Ectodermal cell (in vitro differentiated cells): ENCODE data around the gene HFM1. TPM values are rescaled to one million over a fixed set of nuclear protein-coding genes. Genes with fewer than 3 reads are reported as not detected.
"Not testable (repeated sequence)": the region's sequence is repeated elsewhere in the genome, so short reads cannot be mapped to it uniquely, and the experiment has no call there.

Source experiments
- H3K27ac ChIP-seq: 2 replicates; pipeline ENCODE4 v1.7.0; 2013; ENCODE audit warnings: mild to moderate bottlenecking, low read depth, low read length; ENCODE audit not compliant: insufficient read depth, poor library complexity, severe bottlenecking
- H3K27me3 ChIP-seq: 2 replicates; pipeline ENCODE4 v1.7.0; 2013; ENCODE audit warnings: mild to moderate bottlenecking, low read length; ENCODE audit not compliant: insufficient read depth, control insufficient read depth, poor library complexity, severe bottlenecking
- H3K36me3 ChIP-seq: one replicate; pipeline ENCODE4 v1.7.0; 2013; ENCODE audit warnings: low read length; ENCODE audit not compliant: control insufficient read depth, insufficient read depth
- H3K4me1 ChIP-seq: one replicate; pipeline ENCODE4 v1.7.0; 2013; ENCODE audit warnings: low read length; ENCODE audit not compliant: control insufficient read depth, insufficient read depth
- H3K4me3 ChIP-seq: 2 replicates; pipeline ENCODE4 v1.7.0; 2013; ENCODE audit warnings: low read depth, low read length, control low read depth; ENCODE audit not compliant: insufficient read depth
- H3K9me3 ChIP-seq: 2 replicates; pipeline ENCODE4 v1.7.0; 2013; ENCODE audit warnings: mild to moderate bottlenecking, low read length, moderate library complexity; ENCODE audit not compliant: control insufficient read depth
- WGBS, 2 experiments: methylation state at CpG; one replicate each; pipeline ENCODE4 v1.1.7; 2013; ENCODE audit warnings: missing lambda C conversion rate in 2 of 2; 5-methylcytosine and 5-hydroxymethylcytosine counted together
- polyA plus RNA-seq, 4 experiments: library from polyadenylated mRNA; stranded (reverse); fragments of 50-300 nt; gene quantifications; one replicate each; pipeline ENCODE4 v1.2.3, GENCODE V29; 2013

Gene HFM1, protein sequence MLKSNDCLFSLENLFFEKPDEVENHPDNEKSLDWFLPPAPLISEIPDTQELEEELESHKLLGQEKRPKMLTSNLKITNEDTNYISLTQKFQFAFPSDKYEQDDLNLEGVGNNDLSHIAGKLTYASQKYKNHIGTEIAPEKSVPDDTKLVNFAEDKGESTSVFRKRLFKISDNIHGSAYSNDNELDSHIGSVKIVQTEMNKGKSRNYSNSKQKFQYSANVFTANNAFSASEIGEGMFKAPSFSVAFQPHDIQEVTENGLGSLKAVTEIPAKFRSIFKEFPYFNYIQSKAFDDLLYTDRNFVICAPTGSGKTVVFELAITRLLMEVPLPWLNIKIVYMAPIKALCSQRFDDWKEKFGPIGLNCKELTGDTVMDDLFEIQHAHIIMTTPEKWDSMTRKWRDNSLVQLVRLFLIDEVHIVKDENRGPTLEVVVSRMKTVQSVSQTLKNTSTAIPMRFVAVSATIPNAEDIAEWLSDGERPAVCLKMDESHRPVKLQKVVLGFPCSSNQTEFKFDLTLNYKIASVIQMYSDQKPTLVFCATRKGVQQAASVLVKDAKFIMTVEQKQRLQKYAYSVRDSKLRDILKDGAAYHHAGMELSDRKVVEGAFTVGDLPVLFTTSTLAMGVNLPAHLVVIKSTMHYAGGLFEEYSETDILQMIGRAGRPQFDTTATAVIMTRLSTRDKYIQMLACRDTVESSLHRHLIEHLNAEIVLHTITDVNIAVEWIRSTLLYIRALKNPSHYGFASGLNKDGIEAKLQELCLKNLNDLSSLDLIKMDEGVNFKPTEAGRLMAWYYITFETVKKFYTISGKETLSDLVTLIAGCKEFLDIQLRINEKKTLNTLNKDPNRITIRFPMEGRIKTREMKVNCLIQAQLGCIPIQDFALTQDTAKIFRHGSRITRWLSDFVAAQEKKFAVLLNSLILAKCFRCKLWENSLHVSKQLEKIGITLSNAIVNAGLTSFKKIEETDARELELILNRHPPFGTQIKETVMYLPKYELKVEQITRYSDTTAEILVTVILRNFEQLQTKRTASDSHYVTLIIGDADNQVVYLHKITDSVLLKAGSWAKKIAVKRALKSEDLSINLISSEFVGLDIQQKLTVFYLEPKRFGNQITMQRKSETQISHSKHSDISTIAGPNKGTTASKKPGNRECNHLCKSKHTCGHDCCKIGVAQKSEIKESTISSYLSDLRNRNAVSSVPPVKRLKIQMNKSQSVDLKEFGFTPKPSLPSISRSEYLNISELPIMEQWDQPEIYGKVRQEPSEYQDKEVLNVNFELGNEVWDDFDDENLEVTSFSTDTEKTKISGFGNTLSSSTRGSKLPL (N-terminal part only)
- 11.4 TPM for polyA plus RNA-seq (2013, experiment 1 of 4)
- polyA plus RNA-seq (2013, experiment 2 of 4), result 12.7 TPM
- polyA plus RNA-seq (2013, experiment 3 of 4), result 12.8 TPM
- 11.3 TPM for polyA plus RNA-seq (2013, experiment 4 of 4)

DNA sequence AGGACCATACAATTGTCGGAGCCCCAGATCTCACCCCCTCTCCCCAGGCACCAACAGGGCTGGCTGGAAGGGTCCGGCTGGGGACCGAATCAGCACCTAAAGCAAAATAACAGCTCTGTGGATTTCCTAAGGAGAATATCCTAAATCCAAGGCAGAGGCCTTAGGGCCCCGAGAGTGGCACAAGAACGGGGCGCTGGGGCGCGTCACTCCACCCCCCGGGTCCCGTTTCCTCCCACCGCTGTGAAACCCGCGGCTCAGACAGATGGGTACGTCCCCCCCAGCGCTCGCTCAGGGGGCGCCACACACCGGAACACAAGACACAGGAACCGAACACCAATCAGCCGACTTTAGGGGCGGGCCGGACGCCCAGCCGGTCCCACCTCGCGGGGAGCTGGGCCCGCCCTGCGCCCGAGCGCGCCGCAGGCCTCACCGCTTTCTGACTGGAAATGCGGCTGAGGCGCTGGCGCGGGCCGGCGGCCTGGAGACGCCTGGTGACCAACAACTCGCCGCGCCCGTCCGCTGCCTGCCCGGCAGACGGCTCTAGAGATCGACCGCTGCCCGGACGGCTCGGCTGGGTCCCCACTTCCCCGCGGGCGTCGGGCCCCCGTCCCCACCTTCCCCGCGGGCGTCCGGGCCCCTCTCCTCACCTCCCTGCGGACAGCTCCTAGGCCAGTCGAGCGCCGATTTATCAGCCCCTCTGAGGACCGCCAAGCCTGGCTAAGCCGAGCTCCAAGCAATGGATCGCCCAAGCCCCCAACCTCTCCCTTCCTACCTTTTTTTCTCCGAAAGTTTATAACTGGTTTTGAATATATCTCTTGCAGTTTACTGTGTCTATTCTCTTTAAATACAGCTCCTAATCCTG is at the start of gene HFM1:
TSS of gene HFM1 (minus strand) at position 687 of the 862 bp plus-strand sequence. CDS start 3,755 bp downstream, outside the sequence.
- Histone ChIP-seq H3K4me3 (peak within 1 kb of the TSS; percentile 76), H3K9me3 (no peaks in the 10 kb centered on the region), H3K36me3 (no peaks in the 10 kb centered on the region), H3K27me3 (no peaks in the 10 kb centered on the region), H3K4me1 (peaks cover 5% of the 10 kb centered on the region), H3K27ac (peak within 1 kb of the TSS; percentile 82)
- WGBS, 2 experiments, result 0% methylated on average over 69 of the region's 69 CpGs

DNA sequence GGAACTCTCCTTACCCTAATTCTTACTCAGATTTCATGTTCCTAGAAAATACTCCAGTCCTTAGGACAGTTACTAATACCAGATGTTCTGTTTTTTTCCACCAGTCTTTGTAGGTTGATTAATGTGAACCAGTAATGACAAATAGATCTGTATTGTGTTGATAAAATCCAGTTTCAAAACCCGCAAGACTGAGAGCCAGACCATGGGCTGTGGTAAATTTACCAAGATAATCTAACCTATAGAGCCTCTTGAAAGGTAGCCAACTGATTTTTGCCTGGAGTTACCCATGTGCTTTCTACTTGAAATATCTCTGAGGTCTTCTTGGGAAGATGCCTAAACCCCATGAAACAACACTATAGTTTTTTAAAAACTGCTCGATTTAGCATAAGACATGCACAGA is 49.5 kb upstream of the HFM1 start:
- H3K4me3 ChIP-seq, result no peak overlapping the region
- no peaks in the 10 kb centered on the region for H3K4me1 ChIP-seq
- no peak overlapping the region for H3K27ac ChIP-seq
- no peaks in the 10 kb centered on the region for H3K27me3 ChIP-seq
- 89 to 100% methylated on average over 1 to 2 of the region's 2 CpGs for WGBS, 2 experiments
- no peaks in the 10 kb centered on the region for H3K9me3 ChIP-seq
- H3K36me3 ChIP-seq, result no peaks in the 10 kb centered on the region

DNA sequence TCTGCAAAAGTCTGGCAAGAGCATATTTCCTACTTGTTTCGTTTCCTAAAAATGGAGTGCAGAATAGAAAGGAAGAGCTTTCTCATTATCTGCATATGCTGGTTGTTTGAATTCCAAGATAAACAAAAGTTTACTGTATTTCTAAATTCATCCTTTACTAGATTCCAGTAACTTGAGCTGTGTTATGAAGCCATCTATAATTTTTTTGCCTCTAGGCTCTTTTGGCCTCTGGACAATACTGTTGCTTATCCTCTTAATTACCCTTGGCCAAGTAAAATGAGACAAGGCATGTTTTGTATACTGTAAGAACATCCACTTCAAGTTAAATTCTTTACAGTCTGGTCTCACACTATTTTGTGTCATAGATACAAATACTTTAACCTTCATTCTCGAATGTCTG is 45.6 kb upstream of the HFM1 start:
- no peaks in the 10 kb centered on the region for H3K36me3 ChIP-seq
- H3K9me3 ChIP-seq, result no peaks in the 10 kb centered on the region
- H3K27ac ChIP-seq, result no peak overlapping the region
- H3K27me3 ChIP-seq, result no peaks in the 10 kb centered on the region
- H3K4me3 ChIP-seq, result no peak overlapping the region
- 96 to 100% methylated on average over 2 of the region's 2 CpGs for WGBS, 2 experiments
- H3K4me1 ChIP-seq, result no peaks in the 10 kb centered on the region

DNA sequence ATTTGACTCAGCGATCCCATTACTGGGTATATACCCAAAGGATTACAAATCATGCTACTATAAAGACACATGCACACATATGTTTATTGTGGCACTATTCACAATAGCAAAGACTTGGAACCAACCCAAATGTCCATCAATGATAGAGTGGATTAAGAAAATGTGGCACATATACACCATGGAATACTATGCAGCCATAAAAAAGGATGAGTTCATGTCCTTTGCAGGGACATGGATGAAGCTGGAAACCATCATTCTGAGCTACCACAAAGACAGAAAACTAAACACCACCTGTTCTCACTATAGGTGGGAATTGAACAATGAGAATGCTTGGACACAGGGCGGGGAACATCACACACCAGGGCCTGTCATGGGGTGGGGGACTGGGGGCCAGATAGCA is 43.1 kb upstream of the HFM1 start:
- not testable (repeated sequence) for H3K4me3 ChIP-seq, H3K9me3 ChIP-seq, H3K4me1 ChIP-seq, H3K27ac ChIP-seq, H3K27me3 ChIP-seq, H3K36me3 ChIP-seq
- 65 to 94% methylated on average over 1 to 2 of the region's 2 CpGs for WGBS, 2 experiments

DNA sequence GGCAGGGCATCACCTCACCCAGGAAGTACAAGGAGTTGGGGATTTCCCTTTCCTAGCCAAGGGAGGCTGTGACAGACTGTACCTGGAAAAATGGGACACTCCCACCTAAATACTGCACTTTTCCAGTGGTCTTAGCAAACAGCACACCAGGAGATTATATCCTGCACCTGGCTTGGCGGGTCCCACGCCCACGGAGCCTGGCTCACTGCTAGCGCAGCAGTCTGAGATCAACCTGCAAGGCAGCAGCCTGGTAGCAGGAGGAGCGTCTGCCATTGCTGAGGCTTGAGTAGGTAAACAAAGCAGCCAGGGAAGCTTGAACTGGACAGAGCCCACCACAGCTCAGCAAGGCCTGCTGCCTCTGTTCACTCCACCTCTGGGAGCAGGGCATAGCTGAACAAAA is 37.3 kb upstream of the HFM1 start:
- not testable (repeated sequence) for H3K36me3 ChIP-seq, H3K27me3 ChIP-seq, H3K4me3 ChIP-seq, H3K9me3 ChIP-seq, H3K4me1 ChIP-seq, H3K27ac ChIP-seq
- WGBS, 2 experiments, result 95% methylated on average over 5 of the region's 5 CpGs

DNA sequence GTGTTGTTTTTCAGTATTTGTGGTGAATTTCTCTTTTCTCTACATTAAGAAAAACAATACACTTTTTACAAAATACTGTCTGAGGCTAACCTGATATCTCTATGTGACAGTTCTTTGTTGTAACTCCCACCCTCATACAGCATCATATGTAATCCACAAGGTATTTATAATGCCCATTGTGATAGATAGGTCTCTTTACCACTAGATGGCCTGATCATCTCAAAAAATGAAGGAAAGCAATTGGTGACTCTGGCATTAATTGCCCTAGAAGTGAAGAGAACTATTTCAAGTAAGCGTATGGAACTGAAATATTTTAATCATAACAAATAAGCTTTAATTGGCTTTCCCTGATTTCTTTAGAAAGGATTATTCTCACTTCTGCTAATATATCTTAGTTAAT is 36.2 kb upstream of the HFM1 start:
- no peaks in the 10 kb centered on the region for H3K9me3 ChIP-seq
- no peak overlapping the region for H3K27ac ChIP-seq
- H3K4me3 ChIP-seq, result no peak overlapping the region
- 100% methylated on average over 1 of the region's 1 CpG; no CpG with 5 or more reads in 1 of the 2 experiments for WGBS, 2 experiments
- no peaks in the 10 kb centered on the region for H3K36me3 ChIP-seq
- no peaks in the 10 kb centered on the region for H3K27me3 ChIP-seq
- no peaks in the 10 kb centered on the region for H3K4me1 ChIP-seq

DNA sequence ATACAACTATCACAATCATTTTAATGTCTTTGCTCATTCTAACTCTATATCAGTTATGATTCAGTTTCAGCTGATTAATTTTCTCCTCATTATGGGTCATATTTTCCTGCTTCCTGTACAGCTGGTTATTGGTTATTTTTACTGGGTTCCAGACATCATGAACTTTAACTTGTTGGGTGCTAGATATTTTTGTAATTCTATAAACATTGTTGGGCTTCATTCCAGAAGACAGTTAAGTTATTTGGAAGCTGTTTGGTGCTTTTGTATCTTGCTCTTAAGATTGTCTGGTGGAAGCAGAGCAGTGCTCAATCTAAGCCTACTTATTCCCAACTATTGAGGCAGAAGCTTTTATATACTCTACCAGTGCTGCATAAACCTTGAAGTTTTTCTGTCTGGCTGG is 34.4 kb upstream of the HFM1 start:
- Histone ChIP-seq H3K4me3 (no peak overlapping the region), H3K4me1 (no peaks in the 10 kb centered on the region), H3K27me3 (no peaks in the 10 kb centered on the region), H3K36me3 (no peaks in the 10 kb centered on the region), H3K27ac (no peak overlapping the region), H3K9me3 (no peaks in the 10 kb centered on the region)

DNA sequence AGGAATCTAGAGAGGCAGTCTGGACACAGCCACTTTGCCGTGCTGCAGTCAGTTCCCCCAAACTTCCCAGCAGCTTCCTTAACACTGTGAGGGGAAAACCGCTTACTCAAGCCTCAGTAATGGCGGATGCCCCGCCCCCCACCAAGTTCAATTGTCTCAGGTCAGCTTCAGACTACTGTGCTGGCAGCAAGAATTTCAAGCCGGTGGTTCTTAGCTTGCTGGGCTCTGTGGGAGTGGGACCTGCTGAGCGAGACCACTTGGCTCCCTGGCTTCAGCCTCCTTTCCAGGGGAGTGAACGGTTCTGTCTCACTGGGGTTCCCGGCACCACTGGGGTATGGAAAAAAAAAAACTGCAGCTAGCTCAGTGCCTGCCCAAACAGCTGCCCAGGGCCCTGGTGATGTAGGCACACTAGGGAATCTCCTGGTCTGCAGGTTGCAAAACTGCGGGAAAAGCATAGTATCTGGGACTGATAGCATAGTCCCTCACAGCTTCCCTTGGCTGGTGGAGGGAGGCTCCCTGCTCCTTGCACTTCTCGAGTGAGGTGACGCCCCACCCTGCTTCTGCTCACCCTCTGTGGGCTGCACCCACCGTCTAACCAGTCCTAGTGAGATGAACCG is 23.7 kb upstream of the HFM1 start:
- Histone ChIP-seq H3K27ac (no peak overlapping the region), H3K36me3 (no peaks in the 10 kb centered on the region), H3K27me3 (no peaks in the 10 kb centered on the region), H3K4me3 (no peak overlapping the region), H3K4me1 (no peaks in the 10 kb centered on the region), H3K9me3 (no peaks in the 10 kb centered on the region)
- WGBS, 2 experiments, result 53 to 57% methylated on average over 13 of the region's 13 CpGs

DNA sequence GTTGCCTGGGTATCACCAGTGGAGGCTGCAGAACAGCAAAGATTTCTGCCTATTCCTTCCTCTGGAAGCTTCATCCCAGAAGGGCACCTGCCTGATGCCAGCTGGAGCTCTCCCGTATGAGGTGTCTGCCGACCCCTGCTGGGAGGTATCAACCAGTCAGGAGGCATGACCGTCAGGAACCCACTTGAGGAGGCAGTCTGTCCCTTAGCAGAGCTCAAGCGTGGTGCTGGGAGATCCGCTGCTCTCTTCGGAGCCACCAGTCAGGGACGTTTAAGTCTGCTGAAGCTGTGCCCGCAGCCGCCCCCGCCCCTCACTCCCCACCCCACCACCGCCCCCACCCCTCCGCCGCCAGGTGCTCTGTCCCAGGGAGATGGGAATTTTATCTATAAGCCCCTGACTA is 23.1 kb upstream of the HFM1 start:
- Histone ChIP-seq H3K4me1 (no peaks in the 10 kb centered on the region), H3K27me3 (no peaks in the 10 kb centered on the region), H3K36me3 (no peaks in the 10 kb centered on the region), H3K27ac (no peak overlapping the region), H3K9me3 (no peaks in the 10 kb centered on the region), H3K4me3 (no peak overlapping the region)
- WGBS, 2 experiments, result 72 to 80% methylated on average over 7 to 10 of the region's 13 CpGs
